Measurements from ENCODE around the gene ACE.

DNA sequence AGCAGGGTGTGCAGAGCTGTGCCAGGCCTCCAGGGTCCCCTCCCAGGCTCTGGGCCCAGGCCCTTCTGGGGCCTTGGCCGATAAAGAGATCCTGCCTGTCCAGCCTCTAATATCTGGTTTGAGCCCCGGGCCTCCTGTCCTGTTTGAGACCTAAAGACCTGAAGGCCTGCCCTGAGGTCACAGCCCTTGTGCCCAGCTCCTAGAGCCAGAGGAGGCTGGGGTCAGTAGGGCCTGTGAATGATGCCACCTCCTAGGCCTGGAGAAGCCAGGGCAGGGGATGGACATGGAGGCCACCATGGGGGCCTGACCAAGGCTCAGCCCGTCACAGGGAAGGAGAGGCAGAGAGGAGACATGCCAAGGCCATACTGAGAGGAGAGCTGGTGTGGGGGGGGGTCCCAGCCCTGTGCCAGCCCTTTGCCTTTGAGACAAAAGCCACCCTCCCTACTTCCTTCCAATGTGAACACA lies 53.7 kb downstream of the ACE start:
- TF ChIP-seq, protein P1, sequence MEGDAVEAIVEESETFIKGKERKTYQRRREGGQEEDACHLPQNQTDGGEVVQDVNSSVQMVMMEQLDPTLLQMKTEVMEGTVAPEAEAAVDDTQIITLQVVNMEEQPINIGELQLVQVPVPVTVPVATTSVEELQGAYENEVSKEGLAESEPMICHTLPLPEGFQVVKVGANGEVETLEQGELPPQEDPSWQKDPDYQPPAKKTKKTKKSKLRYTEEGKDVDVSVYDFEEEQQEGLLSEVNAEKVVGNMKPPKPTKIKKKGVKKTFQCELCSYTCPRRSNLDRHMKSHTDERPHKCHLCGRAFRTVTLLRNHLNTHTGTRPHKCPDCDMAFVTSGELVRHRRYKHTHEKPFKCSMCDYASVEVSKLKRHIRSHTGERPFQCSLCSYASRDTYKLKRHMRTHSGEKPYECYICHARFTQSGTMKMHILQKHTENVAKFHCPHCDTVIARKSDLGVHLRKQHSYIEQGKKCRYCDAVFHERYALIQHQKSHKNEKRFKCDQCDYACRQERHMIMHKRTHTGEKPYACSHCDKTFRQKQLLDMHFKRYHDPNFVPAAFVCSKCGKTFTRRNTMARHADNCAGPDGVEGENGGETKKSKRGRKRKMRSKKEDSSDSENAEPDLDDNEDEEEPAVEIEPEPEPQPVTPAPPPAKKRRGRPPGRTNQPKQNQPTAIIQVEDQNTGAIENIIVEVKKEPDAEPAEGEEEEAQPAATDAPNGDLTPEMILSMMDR (IDR thresholded peaks at IDR 0.05): no peak
- no peak for TF ChIP-seq POLR2A (IDR thresholded peaks at IDR 0.05)

All from esophagus squamous epithelium (tissue), 4 donors.